ENCODE measurements around the gene CD248.
A peak's percentile ranks its signal among the peaks of the same experiment; 100 is the strongest.

Gene CD248

DNA sequence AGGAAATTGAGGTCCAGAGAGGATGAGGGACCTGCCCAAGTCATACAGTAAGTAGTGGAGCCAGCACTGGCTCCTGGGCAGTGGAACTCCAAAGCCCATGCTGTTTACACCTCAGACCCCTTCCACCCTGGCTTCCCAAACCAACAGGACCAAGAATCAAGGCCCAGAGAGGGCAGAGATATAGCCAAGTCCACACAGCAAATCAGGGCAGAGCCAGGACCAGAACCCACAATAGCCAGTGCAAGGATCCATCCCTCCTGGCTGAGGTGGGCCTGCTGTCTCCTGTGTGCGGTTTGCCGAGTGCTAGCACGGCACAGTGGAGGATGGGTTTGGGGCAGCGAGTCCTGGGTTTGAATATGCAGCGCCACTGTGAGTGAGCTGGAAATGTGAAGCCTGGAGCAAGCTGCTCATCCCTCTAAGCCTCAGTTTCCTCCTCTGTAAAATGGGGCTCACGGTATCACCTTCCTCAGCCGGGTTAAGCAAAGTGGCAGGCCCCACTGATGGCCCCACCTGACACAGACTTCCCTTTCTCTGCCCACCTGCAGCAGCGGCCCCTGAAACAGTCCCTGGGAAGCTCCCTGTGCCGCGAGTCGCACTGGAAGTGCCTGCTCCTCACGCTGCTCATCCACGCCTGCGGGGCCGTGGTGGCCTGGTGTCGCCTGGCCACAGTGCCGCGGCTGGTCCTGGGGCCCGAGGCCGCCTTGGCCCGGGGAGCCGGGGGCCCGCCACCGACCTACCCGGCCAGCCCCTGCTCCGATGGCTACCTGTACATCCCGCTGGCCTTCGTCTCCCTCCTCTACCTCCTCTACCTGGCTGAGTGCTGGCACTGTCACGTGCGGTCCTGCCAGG, 22.8 kb downstream of the CD248 start:
- Mint-ChIP-seq H3K9me3 (ENCODE audit: low read depth) (no peaks in the 10 kb centered on the region), H3K27ac (no peak overlapping the region), H3K4me1 (ENCODE audit: low read depth) (peaks cover 26% of the 10 kb centered on the region), H3K27me3 (peaks cover 12% of the 10 kb centered on the region), H3K36me3 (peaks cover 4% of the 10 kb centered on the region), H3K4me3 (peak overlapping the region; percentile 47)

DNA sequence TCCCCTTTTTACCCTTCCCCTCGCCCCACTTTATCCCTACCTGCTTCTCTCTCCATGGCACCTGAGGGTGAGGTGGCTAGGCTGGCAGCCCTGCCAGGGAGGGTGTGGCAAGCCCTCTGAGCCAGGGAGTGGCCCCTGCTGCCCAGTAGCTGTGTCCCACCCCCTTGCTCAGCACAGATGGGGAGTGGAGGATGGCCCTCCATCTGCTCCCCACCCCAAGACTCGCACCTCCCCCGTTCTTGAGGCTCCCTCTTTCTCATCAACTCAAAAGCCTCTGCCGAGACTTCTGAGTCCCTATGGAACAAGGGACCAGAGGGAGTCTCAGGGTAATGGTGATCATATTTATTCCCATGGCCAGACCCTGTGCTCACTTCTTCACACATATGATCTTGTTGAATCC, 23.5 kb downstream of the CD248 start:
- Mint-ChIP-seq H3K9me3 (ENCODE audit: low read depth) (no peaks in the 10 kb centered on the region), H3K36me3 (peaks cover 4% of the 10 kb centered on the region), H3K27ac (no peak overlapping the region), H3K4me1 (ENCODE audit: low read depth) (peaks cover 26% of the 10 kb centered on the region), H3K4me3 (peak overlapping the region; percentile 47), H3K27me3 (peaks cover 12% of the 10 kb centered on the region)

DNA sequence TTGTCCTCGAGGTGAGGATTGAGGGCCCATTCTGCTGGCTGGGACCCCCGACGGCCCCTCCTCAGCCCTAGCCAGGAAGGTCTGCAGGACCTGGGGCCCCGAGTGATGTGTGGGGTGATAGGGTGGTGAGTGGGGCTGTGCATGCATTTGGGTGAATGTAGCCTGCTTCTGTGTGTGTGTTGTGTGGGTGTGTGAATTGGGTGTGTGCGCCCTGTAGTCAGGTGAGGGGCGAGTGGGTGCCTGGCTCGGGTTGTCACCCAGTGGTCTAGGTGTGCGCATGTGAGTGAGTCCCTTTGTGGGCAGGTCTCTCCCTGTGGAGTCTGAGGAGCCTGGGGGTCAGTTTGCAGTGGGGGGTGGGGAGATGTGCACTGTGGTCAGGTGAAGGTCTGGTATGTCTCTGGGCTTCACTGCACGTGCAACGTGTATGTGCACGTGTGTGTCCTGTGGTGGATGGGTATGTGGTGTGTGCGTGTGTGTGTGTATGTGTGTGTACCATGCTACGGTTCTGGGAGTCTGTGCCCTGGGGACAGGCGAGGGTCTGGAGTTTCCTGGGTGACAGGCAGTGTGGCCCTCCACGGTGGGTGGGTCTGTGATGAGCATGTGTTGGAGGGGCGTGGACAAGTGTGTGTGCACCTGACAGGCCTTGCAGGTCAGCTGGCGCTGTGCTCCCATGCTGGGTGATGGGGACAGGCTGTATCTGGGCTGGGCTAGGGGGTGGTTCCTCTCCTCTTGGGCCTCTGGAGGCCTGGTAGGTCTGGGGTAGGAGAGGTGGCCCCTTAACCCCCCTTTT, 24.1 kb downstream of the CD248 start:
- Mint-ChIP-seq H3K4me3 (peak overlapping the region; percentile 81), H3K4me1 (ENCODE audit: low read depth) (peaks cover 26% of the 10 kb centered on the region), H3K36me3 (peaks cover 4% of the 10 kb centered on the region), H3K9me3 (ENCODE audit: low read depth) (no peaks in the 10 kb centered on the region), H3K27ac (peak overlapping the region; percentile 17), H3K27me3 (peaks cover 12% of the 10 kb centered on the region)

DNA sequence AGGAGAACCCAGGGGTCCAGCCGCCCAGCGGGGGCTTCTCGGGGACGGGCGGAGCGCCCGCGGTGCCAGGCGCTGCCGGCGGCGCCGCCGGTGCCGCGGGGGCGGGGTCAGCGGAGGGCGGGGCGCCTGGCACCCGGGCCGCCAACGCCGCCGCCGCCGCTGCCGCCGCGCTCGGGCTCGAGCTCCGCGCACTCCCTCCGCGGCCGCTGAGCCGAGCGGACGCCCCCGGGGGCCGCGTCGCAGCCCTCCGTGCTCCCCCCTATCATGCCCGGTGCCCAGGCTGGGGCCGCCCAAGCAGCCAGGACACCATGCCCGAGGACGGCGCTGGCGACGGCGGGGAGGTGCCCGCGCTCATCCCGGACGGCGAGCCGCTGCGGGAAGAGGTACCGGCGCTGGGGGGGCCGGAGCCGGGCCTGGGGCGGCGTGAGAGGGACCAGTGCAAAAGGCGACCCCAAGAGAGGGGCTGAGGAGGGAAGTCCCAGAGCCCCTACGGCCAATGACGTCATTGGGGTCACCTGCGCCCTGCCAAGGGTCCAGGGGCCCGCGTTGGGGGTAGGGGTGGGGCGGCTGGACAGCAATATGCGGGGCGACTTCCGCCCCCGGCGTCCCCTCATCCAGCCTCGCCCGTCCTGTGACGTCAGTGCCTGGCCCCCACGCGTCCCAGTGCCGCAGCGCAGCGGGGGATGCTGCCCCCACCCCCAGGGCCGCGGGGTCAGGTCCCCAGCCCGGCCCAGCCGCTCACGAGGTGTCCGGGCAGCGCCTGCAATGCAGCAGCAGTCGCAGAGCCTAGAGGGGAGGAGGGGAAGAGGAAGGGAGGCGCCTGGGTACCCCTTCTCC, 24.9 kb downstream of the CD248 start, which contains the start of gene TMEM151A:
TMEM151A (plus strand) TSS at position 189 of the 837 bp plus-strand sequence; CDS start at position 309, 120 bp downstream.
- peaks cover 4% of the 10 kb centered on the region for H3K36me3 Mint-ChIP-seq
- H3K4me3 Mint-ChIP-seq = peak within 1 kb of the TSS; percentile 90
- no peaks in the 10 kb centered on the region for H3K9me3 Mint-ChIP-seq (ENCODE audit: low read depth)
- peaks cover 29% of the 10 kb centered on the region for H3K4me1 Mint-ChIP-seq (ENCODE audit: low read depth)
- peak within 1 kb of the TSS; percentile 17 for H3K27ac Mint-ChIP-seq
- peaks cover 12% of the 10 kb centered on the region for H3K27me3 Mint-ChIP-seq

DNA sequence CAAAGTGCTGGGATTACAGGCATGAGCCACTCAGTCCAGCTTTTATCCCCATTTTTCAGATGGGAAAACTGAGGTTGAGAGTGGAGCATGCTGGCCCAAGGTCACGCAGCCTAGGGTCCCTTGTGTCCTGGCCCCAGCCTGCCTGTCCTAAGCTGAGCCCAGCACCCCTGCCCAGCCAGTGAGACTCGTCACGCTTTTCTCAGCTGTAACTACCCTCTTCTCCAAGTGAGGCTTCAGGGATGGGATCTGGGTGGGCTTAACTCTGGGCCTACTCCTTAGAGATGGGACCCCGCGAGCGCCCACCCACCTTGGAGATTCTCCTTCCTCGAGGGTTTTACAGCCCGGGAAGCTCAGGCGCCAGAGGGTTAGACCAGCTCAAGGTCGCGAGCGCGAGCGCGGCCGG, 25.5 kb downstream of the CD248 start:
- Mint-ChIP-seq H3K27me3 (peaks cover 12% of the 10 kb centered on the region), H3K27ac (no peak overlapping the region), H3K9me3 (ENCODE audit: low read depth) (no peaks in the 10 kb centered on the region), H3K36me3 (peaks cover 4% of the 10 kb centered on the region), H3K4me1 (ENCODE audit: low read depth) (peaks cover 32% of the 10 kb centered on the region), H3K4me3 (peak overlapping the region; percentile 27)

DNA sequence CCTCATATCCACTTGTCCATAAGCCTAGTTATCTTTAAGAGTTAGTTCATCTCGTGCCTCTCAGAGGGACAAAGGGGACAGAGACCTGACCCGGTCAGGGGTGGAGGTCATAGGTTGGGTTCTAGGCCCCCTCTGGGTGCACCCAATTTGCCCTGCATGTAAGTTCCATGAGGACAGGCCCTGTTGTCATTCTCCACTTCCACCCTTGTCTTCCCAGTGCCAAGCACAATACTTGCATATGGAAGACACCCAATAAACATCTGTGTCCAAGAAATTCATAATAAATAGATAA, 26.6 kb downstream of the CD248 start:
- peaks cover 32% of the 10 kb centered on the region for H3K4me1 Mint-ChIP-seq (ENCODE audit: low read depth)
- H3K36me3 Mint-ChIP-seq = peaks cover 4% of the 10 kb centered on the region
- H3K27ac Mint-ChIP-seq = no peak overlapping the region
- H3K9me3 Mint-ChIP-seq (ENCODE audit: low read depth) = no peaks in the 10 kb centered on the region
- H3K27me3 Mint-ChIP-seq = peaks cover 12% of the 10 kb centered on the region
- H3K4me3 Mint-ChIP-seq = peak overlapping the region; percentile 90

DNA sequence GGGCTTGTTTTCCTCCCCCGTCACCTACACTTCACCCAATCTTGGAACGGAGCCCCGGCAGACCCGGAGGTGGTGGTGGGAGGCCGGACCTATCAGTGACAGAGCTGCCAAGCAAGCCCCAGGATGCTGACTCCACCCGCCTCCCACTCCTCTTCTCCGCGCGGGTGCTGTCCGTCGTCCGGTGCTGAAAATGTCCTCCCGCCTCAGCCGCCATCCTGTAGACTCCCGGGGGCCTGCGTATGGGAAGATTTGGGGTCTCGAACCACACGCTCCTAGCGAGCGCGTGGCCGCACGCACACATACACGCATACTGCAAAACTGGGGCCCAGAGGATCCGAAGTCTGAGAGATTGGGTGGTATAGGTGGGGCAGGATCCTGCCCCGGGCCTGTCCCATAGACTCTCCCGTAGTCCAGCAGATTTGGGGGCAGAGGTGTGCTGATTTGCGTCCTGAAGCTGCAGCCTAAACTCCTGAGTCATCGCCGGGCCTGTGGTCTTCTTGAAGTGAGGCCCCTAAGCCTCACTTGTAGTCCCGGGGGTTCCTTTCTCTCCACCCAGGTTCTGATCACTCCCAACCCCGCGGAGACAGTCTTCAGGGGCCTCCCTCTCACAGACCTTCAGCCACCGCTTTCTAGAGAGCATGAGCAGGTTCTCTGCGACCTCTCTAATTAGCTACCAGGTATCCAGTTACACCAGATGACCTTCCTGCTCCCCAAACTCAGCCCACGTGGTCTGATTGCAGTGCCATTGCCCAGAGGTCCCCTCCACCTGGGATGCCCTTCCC, 27.1 kb downstream of the CD248 start:
- H3K27ac Mint-ChIP-seq = peak overlapping the region; percentile 90
- H3K4me1 Mint-ChIP-seq (ENCODE audit: low read depth) = peaks cover 32% of the 10 kb centered on the region
- H3K36me3 Mint-ChIP-seq = peaks cover 4% of the 10 kb centered on the region
- H3K9me3 Mint-ChIP-seq (ENCODE audit: low read depth) = no peaks in the 10 kb centered on the region
- peaks cover 12% of the 10 kb centered on the region for H3K27me3 Mint-ChIP-seq
- H3K4me3 Mint-ChIP-seq = peak overlapping the region; percentile 90

DNA sequence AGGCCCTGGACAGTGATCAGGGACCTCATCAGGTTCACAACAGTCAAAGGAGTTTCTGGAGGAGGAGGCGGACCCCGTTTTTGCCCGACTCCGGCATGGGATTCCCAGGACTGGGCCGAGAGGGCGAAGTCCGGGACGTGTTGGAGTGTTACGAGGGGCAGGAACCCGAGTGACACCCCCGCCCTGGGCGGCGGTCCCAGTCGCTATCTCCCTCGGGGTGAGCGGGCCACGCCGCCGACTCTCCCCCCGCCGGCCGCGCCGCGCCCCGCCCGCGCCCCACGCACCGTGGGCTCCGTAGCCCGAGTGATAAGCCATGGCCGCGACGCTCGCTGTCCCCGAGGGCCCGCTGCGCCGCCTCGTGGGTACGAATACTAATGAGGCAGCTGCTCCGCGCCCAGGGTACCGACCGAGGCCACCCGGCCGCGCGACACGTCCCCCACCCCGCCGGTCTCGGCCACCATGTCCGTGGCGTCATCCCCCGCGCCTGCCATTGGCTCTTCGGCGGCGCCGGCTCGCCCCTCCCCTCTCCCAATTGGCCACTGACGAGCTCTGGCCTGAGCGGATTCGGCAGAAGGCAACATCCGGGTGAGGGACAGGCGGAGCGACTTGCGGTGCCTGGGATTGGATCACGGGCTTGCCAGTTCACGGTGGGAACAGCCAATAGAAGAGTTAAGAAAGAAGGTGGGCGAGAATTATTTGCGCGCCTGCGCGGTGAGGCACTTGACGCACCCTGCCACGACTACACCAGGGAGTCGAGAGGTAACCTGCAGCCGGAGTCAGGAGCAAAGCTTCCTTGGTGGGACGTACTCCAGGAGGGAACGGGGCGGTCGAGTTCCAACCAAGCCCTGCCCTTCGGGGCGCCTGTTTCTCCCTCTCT, 27.9 kb downstream of the CD248 start, which contains the start of gene YIF1A:
YIF1A (minus strand) TSS at position 473 of the 877 bp plus-strand sequence; CDS start at position 315, 158 bp downstream.
- peaks cover 12% of the 10 kb centered on the region for H3K27me3 Mint-ChIP-seq
- H3K4me1 Mint-ChIP-seq (ENCODE audit: low read depth) = peaks cover 32% of the 10 kb centered on the region
- peak within 1 kb of the TSS; percentile 90 for H3K4me3 Mint-ChIP-seq
- H3K9me3 Mint-ChIP-seq (ENCODE audit: low read depth) = no peaks in the 10 kb centered on the region
- peaks cover 4% of the 10 kb centered on the region for H3K36me3 Mint-ChIP-seq
- peak within 1 kb of the TSS; percentile 90 for H3K27ac Mint-ChIP-seq

DNA sequence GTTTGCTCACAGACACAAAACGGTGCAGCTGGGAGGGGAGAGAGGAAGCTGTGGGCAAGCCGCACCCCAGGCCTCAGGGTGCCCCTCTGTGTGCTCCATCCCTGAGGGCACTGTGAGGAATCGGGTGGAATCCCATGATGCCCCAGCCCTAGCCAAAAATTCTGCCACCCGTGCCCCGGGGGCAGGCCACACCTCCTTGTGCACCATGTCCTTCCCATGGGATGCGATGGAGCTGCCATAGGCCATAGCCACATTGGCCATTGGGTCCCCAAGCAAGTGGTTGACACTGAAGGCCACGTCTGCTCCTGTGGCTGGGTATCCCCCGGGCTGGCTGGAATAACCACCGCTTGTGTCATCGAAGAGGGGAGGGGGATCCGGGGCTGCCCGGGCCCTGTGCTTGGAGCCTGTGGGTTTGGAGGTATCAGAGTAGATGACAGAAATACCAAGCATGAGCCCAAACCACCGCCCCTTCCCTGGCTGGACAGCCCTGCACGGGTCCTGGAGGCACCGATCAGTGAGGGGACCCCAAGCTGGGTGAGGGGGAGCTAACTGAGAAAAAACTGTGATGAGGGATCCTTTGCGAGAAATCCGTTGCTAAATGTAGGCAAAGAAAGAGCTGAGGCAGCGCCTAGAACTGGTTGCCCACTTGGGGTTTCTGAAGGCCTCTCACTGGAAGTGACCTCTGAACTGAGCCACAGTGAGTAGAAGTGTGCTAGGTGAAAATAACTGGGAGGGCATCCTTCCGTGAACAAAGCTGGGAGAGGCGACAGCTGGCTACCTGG, 28.8 kb downstream of the CD248 start:
- Mint-ChIP-seq H3K27ac (peak overlapping the region; percentile 86), H3K9me3 (ENCODE audit: low read depth) (no peaks in the 10 kb centered on the region), H3K4me3 (peak overlapping the region; percentile 90), H3K36me3 (peaks cover 4% of the 10 kb centered on the region), H3K27me3 (peaks cover 7% of the 10 kb centered on the region), H3K4me1 (ENCODE audit: low read depth) (peaks cover 34% of the 10 kb centered on the region)

DNA sequence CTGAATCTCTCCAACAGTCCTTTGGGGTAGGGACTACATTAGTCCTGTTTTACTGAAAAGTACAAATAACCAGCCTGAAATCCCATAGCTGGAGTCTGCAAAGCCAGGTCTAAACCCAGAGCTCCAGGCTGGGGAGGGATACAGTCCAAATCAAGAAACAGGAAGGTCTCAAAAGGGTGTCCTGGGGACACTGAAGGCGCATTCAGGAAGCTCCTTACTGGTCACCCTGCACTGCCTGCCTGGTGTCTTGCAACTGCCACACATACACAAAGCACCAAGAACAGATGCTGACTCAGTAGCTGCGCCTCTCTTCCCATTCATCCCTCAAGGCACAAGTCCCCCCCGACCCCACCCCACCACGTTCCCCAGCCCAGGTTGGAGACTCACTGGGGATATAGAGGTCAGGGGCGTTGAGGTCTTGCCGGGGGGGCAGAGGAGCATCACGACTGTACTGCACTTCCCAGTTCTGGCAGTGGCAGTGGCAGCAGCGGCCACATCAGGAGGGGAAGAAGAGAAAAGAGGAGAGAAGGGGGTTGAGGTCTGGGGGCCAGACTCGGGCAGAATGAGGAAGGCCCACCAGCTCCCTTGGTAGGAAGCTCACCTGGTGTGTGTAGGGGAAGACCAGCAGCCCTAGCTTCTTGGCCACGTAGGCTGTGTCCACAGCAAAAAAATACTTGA, 29.5 kb downstream of the CD248 start:
- no peaks in the 10 kb centered on the region for H3K36me3 Mint-ChIP-seq
- peak overlapping the region; percentile 22 for H3K27ac Mint-ChIP-seq
- peaks cover 2% of the 10 kb centered on the region for H3K27me3 Mint-ChIP-seq
- H3K9me3 Mint-ChIP-seq (ENCODE audit: low read depth) = no peaks in the 10 kb centered on the region
- peak overlapping the region; percentile 90 for H3K4me3 Mint-ChIP-seq
- H3K4me1 Mint-ChIP-seq (ENCODE audit: low read depth) = peaks cover 36% of the 10 kb centered on the region

DNA sequence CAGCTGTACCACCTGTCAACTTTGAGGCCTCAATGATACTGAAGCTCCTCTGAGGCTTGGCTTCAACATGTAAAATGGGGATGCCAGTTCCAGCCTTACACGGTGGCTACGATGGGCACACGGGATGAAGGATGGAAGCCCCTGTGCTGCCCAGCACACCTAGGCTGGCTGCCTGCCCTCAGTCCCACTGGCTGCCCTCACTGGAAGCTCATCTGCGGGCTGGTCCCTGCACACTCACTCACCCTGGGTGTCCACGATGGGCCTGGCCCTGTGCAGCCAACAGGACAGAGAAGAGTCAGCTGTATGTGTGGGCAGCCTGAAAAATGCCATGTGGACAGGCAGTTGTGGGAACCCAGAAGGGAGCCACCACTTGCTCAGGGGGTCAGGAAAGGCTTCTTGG, 30.1 kb downstream of the CD248 start:
- H3K27me3 Mint-ChIP-seq = peaks cover 2% of the 10 kb centered on the region
- no peak overlapping the region for H3K27ac Mint-ChIP-seq
- peaks cover 40% of the 10 kb centered on the region for H3K4me1 Mint-ChIP-seq (ENCODE audit: low read depth)
- H3K36me3 Mint-ChIP-seq = no peaks in the 10 kb centered on the region
- H3K4me3 Mint-ChIP-seq = peak overlapping the region; percentile 90
- no peaks in the 10 kb centered on the region for H3K9me3 Mint-ChIP-seq (ENCODE audit: low read depth)

DNA sequence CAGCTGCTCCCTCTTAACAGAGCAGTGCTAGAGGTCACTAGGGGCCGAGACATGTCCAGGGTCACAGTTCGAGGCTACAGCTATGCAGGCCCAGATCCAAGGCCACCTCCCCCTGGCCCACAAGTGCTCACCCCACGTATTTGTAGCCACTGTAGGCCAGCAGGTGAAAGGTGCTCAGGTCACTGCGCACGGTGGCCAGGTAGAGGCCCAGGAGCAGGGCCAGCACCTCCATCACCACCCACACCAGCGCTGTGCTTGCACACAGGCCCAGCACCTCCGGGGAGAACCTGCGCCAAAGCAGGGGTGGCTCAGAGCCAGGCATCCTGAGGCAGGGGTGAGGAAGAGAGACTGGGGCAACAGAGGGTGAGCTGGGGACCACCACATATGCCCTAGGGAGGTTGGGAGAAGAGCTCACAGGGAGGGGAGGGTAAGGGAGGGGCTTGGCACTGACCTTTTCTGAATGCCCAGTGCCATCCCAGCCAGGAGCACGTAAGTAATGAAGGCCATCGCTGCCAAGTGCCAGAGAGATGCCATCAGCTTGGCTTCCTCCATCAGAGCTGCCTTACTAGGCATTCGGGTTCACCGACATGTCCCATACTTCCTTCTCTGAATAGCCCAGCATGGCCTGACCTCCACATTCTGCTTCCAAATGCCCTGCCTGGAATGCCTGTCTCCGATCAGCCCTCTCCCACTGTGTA, 31.4 kb downstream of the CD248 start:
- Mint-ChIP-seq H3K27ac (no peak overlapping the region), H3K9me3 (ENCODE audit: low read depth) (no peaks in the 10 kb centered on the region), H3K27me3 (no peaks in the 10 kb centered on the region), H3K36me3 (no peaks in the 10 kb centered on the region), H3K4me1 (ENCODE audit: low read depth) (peaks cover 32% of the 10 kb centered on the region), H3K4me3 (no peak overlapping the region)

All from activated naive CD8-positive, alpha-beta T cell (primary cell).